ENCODE measurements around the gene COQ9.
"Not testable (repeated sequence)": the region's sequence is repeated elsewhere in the genome, so short reads cannot be mapped to it uniquely, and the experiment has no call there.

COQ9 gene, protein sequence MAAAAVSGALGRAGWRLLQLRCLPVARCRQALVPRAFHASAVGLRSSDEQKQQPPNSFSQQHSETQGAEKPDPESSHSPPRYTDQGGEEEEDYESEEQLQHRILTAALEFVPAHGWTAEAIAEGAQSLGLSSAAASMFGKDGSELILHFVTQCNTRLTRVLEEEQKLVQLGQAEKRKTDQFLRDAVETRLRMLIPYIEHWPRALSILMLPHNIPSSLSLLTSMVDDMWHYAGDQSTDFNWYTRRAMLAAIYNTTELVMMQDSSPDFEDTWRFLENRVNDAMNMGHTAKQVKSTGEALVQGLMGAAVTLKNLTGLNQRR

DNA sequence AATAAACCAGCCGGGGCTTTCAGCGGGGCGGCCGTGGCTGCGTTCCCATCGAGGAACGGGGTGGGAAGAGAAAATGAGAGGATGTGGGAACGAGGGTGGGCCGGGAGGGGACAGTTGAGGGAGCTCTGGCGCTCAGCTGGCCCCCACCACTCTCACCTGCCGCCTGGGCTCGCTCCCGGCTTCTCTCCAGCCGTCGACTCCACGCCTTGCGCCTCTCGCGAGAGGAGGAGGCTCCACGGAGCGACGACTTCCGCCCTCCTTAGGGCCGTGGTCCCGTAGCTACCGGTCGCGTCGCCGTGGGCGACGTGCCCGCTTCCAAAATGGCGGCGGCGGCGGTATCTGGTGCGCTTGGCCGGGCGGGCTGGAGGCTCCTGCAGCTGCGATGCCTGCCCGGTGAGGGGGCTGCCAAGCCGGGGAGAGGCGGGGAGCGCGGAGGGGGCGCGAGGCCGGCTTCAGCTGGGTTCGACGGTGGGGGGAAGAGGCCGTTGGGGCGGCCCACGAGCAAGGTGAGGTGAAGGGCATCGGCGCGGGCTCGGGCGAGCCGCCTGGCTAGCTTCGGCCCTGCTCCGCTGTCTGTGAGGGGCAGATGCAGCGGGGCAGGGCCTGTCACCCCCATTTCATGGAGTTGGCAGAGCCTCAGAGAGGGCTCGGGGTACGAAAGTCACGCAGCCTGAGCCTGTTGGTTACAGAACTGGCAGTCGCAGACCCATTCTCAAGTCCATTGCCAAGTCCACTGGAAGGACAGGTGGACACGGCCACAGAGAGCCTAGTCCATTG, at the start of gene COQ9, which contains the start of gene CIAPIN1:
COQ9 (plus strand) TSS at position 294 of the 777 bp plus-strand sequence; CDS start at position 321, 27 bp downstream.
CIAPIN1 (minus strand) TSS at position 200 of the 777 bp plus-strand sequence. CDS start 6,457 bp downstream, outside the sequence.
- DNase-seq = peak; percentile 97

- not testable (repeated sequence) for DNase-seq
Observed at GRCh38 chr16:57397493-57397892, 49.8 kb upstream of the COQ9 start.

DNA sequence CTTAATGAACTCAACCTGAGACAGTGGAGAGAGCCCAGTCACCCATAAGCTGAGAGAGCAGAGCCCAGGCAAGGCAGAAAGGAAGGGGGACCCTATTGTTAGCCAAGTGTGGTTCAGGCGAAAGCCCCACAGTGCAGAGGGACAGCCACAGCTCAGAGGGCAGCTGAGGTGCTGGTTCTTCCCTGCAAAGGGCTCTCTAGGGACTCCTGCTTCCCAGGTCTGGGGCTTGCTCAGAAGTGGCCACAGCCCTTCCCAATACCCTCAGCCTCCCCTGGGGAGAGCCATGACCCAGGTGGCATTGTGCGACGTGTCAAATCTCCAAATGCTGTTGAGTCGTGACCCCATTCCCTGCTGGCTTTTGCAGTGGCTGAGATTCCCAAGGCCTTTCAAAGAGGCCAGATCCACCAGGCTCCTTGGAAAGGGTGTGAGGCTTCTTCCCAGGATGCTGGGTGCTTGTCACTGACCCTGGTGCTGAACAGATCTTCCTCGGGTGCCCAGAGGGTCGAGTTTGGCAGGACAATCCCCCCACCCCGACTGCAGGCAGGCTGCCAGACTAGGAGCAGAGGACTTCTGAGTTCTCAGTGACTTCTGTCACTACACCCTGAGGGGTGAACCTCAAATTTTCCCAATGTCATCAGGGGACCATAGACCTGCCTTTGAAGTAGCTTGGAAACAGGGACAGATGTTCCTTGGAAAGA, 45.2 kb upstream of the COQ9 start:
- no peak for DNase-seq

GRCh38 chr16:57403965-57404817, 43.1 kb upstream of the COQ9 start, which contains the start of gene CCL17:
CCL17 (plus strand) TSS chr16:57404767; CDS start chr16:57413933, 9,166 bp downstream.
- DNase-seq = no peak

DNA sequence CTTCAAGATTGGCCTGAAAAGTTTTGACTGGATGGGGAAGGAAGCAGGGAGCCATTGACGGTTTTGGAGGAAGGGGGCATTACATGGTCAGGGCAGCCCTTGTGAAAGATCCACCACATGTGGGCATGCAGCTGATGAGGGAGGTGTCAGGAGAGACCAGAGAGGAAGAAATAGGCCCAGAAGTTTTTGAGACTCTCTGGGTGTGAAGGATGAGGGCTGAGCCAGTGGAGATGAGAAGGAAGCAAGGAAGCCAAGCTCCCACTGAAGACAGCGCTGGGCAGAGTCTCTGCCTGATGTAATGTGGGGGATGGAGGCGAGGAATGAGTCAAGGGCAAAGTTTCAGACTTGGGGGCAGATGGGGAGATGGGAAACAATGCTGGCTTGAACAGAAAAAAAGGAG, 42.2 kb upstream of the COQ9 start:
- DNase-seq = no peak

DNA sequence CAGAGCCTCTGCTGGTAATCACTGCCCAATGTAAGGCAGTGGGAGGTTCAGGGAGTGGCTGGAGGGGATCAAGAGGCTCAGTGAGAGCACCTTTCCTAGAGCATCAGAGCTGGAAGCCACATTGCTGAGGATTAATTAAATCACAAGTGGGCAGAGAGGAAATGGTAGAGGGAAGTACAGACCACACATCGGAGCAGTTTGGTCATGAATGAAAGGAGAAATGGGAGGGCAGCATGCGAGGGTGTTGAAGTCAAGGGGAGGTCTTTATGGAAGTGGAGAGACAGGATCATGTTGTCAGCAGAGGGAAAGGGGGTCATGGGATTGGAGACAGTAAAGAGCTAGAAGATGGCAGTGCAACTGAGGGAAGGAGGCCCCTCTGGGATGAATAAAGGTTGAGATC, 40.4 kb upstream of the COQ9 start:
- DNase-seq = no peak

DNA sequence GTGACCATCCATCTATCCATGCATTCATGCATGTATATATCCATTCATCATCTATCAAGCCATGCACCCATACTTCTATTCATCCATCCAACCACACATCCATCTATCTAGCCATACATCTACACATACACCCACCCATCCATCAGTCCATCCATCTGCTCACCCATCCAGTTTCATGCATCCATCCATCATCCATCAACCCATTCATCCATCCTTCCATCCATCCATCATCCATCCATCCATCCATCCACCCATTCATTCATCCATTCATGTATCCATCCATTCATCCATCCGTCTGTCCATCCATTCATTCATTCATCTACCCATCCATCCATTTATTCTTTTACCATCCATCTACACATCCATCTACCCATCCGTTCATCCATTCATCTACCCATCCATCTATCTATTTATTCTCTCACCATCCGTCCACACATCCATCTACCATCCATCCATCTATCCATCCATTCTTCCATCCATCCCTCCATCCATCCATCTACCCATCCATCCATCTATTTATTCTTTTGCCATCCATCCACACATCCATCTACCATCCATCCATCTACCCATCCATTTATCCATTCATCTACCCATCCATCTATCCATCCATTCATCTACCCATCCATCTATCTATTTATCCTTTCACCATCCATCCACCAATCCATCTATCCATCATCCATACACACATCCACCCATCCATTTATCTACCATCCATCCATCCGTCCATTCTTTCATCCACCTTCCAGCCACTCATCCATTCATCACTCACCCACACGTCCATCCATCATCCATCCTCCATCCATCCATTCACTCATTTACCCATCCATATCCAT, 39.5 kb upstream of the COQ9 start:
- DNase-seq = no peak

DNA sequence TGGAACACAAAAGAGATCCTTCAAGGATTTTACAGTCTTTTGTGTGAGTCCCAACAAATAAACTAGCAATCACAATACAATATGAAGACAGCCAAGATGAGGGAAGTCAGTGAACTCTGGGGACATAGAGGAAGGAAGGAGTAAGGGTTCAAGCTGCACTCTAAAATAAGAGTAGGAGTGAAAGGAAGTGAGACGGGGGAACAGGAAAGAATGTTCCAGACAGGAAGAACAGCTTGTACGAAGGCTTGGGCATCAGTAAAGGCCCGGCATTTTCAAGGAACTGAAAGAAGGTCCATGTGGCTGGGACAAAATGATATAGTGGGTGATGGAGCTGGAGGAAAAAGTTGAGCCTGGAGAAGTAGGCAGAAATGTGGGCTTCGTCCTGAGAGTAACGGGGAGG, 38.2 kb upstream of the COQ9 start:
- no peak for DNase-seq

GRCh38 chr16:57409870-57410587, 37.2 kb upstream of the COQ9 start:
- no peak for DNase-seq

DNA sequence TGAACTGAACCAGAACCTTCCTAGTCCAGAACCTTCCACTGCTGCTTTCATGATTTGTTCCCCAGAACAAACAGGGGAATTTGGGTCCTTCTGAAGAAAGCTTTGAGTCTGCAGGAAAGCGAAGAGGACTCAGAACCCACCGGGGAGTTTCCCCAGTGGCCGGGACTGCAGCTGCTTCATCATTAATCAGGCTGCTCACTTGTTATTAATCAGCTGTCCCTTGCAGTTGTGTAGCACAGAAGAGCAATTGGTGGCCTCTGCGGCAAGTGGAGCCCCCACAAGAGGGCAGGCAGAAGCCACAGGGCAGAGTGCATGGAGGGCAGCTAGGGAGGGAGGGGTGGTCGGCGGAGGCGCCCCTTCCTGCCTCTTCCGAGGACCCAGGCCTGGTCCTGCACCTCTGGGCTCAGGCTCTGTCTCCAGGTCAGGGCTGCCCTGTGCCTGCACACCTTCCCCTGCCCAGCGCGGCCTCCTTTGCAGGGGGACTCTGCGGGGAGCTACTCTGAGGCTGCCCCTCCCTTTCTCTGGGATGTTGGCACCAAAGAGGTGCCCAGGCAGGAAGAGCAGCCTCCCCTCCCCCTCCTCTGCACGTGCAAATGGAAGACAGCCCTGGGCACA, 35.8 kb upstream of the COQ9 start:
- DNase-seq = peak; percentile 38

- DNase-seq = no peak
Observed at GRCh38 chr16:57412584-57412983, 34.7 kb upstream of the COQ9 start.

DNA sequence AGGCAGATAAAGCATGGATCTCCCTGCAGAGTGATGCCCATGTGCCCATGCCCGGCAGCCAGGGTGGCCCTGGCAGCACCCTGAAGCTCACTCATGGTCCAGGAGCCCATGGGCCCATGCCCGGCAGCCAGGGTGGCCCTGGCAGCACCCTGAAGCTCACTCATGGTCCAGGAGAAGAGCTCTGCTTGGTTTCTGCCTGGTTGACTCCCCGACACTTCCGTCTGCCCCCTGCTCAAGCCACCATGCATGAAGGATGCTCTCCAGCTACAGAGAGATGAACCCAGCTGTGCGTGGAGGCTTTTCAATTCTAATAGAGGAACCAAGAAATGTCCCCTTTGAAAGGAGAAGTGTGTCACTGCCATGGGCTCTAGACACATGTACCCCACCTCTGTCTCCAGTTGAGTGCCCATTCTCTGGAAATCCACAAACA, 34.0 kb upstream of the COQ9 start:
- no peak for DNase-seq

GRCh38 chr16:57413733-57414132, 33.5 kb upstream of the COQ9 start:
- no peak for DNase-seq

GRCh38 chr16:57416084-57416483, 31.2 kb upstream of the COQ9 start:
- DNase-seq = no peak

DNA sequence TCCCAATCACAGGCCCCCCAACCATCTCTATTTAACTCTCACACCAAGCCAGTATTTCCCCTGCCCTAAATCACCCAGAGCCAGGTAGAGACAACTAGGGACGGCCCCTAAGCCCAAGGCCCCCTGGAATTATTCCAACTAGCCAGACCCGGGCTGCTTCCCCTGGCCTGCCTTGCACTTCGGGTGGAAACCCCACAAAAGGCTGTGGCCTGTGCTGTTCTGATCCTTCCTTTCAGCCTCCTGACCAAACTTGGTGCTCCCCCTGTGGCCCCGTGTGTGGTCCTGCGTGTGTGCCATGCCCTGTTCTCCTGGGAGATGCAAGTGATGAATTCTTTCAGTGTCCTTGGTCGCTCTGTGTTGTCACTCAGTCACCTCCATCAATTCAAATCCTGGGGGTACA, 27.8 kb upstream of the COQ9 start:
- DNase-seq = no peak

DNA sequence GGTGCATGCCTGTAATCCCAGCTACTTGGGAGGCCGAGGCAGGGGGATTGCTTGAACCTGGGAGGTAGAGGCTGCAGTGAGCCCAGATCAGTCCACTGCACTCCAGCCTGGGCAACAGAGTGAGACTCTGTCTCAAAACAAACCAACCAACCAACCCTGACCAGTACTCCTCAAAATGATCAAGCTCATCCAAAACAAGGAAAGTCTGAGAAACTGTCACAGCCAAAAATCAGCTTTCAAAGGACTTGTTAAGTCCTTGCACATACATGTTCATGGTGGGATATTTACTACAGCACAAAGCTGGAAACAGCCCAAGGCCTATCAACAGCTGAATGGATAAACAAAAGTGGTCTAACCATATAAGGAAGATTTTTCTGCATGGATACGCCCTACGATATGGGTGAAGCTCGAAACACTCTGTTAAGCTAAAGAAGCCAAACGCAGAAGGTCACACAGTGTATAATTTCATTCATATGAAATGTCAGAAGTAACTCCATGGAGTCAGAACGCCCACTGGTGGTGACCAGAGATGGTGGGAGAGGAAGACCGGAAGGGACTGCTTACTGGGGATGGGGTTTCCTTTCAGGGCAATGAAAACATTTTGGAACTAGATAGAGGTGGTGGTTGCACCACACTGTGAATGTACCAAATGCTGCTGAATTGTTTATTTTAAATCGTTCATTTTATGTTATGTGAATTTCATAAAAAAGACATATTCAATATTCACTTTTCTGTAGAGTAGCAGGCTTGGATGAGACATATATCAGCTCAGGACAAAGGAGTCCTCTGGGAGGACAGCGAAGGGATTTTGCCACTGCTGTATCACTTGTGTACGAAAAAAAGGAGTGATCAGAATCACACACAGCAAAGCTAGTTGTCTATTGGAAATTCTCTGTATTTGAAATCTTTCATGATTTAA, 25.0 kb upstream of the COQ9 start:
- DNase-seq = peak; percentile 83

GRCh38 chr16:57423152-57423551, 24.1 kb upstream of the COQ9 start:
- DNase-seq = no peak

GRCh38 chr16:57424583-57424982, 22.7 kb upstream of the COQ9 start:
- no peak for DNase-seq

- no peak for DNase-seq
Observed at GRCh38 chr16:57426356-57426755, 20.9 kb upstream of the COQ9 start.
